HG02938 (cell line): Measurements from ENCODE around the gene MAPK1.
"Not testable (repeated sequence)": the region's sequence is repeated elsewhere in the genome, so short reads cannot be mapped to it uniquely, and the experiment has no call there.

Experiments used
- ATAC-seq: cut with Tn5 transposase; IDR thresholded peaks from one replicate; pipeline ENCODE4 v1.9.1; 2021; ENCODE audit warnings: mild to moderate bottlenecking, moderate library complexity; ENCODE audit not compliant: unreplicated experiment

MAPK1 gene

DNA sequence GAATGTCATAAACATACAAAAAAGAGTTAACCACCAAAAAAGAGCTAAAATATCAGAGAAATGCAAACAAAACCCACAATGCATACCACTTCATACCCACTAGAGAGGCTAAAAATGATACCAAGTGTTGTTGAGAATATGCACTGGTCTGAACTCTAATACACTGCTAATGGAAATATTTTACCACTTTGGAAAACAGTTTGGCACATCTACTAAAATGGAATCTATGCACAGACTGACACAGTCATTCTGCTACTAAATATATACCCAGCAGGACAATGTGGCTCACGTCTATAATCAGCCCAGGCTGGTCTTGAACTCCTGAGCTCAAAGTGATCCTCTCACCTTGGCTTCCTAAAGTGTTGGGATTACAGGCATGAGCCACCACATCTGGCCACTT lies 18.0 kb downstream of the MAPK1 start:
- no peak for ATAC-seq

DNA sequence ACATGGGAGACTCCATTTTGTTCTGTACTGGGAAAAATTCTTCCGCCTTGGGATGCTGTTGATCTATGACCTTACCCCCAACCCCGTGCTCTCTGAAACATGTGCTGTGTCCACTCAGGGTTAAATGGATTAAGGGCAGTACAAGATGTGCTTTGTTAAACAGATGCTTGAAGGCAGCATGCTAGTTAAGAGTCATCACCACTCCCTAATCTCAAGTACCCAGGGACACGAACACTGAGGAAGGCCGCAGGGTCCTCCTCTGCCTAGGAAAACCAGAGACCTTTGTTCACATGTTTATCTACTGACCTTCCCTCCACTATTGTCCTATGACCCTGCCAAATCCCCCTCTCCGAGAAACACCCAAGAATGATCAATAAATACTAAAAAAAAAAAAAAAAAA lies 19.4 kb downstream of the MAPK1 start:
- ATAC-seq, result not testable (repeated sequence)

DNA sequence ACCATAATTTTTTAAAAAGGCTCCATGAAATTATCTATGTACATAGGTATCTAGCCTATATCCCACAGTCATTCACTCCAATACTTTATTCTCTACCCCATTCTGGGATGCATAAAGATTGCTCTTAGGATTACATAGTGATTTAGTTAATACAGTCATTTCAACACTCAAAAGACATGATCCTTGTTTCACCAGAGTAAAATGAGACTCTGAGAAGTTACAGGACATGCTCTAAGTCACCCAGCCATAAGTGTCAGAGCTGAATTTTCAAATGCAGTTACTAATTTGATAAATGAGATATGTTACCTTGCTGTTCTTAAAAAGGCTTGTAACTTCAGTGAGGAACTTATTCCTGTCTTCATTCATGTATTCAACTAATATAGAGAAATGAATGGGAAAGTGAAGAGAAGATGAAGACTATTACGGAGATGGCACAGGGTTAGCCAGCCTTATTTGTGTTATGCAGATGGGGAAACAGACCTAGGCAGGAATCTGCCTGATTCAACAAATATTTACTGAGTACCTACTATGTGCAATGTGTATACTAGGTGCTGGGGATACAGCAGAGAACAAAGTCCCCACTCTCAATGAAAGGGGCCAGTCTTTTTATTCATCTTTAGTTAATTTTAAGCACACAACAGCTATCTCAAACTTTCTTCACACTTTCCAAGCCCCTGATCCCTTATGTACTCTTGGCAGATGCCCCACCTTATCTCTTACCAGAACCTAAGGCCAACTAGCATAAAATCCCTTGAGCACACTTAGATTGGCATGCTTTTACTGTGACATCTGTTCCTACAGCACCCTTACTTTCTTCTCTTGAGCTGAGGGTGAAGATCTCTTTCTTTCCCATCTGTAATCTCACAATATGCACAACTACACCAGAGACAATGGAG lies 21.6 kb downstream of the MAPK1 start:
- ATAC-seq, result no peak

DNA sequence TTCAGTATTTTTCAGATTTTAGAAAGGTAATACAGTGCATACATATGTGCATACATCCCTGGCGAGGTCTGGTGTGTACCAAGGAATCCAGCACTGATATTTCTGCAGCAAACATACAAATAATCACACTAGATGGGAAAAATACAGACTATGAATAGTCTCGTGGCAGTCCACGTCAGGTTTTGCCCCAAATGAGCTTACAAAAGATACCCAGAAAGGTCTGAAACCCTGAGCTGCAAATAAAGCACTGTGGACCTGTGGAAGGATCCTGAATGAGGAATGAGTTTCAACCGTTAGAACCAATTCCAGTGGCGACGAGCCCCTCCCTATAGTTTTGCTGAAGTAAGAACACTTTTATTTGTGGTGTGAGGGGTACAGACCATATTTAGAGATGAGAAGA lies 24.5 kb downstream of the MAPK1 start:
- ATAC-seq, result no peak

DNA sequence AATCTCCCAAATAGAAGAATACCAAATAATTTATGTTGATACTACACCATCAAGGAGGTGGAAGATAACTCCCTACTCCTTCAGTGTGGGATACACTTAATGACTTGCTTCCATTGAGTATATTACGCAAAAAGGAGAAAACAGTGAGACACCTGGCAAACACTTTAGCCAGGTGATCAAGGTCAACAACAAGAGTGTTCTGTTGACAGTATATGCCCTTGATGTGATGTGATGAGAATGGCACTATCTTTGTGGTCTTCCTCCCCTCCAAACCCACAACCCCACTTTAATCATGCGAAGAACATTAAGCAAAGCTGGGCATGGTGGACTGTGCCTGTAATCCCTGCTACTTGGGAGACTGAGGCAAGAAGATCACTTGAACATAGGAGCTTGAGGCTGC lies 26.0 kb downstream of the MAPK1 start:
- ATAC-seq, result no peak

DNA sequence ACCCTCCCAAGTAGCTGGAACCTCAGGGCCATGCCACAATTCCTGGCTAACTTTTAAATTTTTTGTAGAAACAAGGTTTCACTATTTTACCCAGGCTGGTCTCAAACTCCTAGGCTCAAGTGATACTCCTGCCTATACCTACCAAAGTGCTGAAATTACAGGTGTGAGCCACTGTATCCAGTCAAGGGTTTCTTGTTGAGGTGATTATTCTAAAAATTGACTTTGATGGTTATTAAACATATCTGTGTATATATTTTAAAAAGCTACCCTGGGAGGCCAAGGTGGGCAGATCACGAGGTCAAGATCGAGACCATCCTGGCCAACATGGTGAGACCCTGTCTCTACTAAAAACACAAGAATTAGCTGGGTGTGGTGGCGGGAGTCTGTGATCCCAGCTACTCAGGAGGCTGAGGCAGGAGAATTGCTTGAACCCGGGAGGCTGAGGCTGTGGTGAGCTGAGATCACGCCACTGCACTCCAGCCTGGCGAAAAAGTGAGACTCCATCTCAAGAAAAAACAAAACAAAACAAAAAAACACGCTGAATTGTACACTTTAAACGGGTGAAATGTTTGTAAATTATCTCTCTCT lies 27.1 kb downstream of the MAPK1 start:
- ATAC-seq, result no peak

DNA sequence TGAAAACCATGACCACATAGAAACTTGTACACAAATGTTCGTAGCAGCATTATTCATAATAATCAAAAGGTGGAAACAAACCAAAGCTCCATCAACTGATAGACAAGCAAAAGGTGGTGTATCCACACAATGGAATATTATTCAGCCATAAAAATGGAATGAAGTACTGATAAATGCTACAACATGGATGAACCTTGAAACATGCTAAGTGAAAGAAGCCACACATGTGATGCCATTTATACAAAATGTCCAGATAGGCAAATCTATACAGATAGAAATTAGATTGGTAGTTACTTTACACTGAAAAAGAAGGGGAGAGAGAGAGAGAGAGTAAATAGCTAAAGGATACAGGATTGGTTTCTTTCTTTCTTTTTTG lies 27.7 kb downstream of the MAPK1 start:
- ATAC-seq, result no peak

DNA sequence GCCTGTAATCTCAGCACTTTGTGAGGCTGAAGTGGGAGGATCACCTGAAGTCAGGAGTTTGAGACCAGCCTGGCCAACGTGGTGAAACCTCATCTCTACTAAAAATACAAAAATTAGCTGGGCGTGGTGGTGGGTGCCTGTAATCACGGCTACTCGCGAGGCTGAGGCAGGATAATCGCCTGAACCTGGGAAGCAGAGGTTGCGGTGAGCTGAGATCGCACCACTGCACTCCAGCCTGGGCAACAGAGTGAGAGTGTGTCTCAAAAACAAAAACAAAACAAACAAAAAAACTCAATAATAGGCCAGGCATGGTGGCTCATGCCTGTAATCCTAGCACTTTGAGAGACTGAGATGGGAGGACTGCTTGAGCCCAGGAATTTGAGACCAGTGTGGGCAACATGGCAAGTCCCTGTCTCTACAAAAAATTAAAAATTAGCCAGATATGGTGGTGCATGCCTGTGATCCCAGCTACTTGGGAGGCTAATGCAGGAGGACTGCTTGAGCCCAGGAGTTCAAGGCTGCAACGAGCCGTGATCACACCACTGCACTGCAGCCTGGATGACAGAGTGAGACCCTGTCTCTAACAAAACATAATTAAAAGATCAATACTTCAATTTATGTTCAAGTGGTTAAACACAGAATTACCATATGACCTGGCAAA lies 28.2 kb downstream of the MAPK1 start:
- not testable (repeated sequence) for ATAC-seq

DNA sequence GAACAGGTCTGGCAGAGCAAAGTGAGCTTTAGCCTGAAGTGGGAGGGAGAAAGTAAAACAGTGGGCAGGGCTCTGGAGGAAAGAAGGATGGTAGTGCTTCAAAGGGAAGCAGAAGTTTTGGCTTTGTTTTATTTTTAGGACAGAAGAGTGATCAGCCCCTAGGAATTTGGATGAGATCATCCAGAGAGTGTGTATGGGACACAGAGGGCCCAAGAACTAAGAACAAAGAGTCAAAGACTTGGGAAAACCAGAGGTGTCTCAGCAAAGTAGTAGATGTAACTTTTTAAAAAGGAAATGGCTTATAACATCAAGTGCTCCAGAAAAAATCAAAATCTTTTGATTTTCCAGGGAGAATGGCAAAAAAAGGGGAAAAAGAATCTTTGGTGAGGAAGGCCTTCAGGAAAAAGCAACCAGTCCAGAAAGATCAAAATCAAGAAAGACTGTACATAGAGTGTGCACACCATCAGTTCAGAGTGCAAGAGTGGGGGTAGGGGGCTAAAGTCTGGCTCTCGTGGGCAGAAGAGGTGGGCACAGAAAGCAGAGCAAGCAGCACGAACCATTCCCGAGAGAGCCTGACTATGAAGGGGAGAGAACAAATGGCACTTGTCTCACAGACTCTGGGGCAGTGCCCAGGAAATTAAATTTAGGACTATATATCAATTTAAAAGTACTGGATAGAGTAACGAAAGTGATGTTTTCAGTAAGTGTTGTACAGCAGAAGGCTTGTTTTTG lies 30.0 kb downstream of the MAPK1 start:
- ATAC-seq, result no peak

DNA sequence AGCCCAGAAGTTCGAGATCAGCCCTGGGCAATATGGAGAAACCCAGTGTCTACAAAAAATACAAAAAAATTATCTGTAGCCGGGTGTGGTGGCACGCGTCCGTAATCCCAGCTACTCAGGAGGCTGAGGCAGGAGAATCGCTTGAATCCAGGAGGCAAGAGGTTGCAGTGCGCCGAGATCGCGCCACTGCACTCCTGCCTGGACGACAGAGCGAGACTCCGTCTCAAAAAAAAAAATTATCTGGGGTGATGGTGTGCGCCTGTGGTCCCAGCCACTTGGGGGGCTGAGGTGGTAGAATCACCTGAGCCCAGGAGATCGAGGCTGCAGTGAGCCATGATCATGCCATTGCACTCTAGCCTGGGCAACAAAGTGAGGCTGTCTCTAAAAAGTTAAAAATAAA lies 31.0 kb downstream of the MAPK1 start:
- ATAC-seq, result not testable (repeated sequence)

DNA sequence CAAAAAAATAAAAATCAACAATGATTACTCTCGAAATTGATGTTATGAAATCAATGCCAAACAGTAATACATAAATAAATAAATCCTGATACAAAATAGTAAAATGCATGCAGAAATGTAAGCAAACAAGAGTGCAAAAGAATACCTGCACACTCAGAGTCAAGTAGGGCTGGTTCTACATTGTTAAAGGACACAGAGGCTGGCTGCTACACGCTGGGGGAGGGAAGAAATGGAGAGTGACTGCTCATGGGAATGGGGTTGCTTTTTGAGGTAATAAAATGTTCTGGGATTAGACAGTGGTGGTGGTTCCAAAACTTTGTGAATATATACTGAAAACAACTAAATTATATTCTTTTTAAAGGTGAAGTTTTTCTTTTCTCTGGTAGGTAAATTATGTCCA lies 32.1 kb downstream of the MAPK1 start:
- no peak for ATAC-seq

DNA sequence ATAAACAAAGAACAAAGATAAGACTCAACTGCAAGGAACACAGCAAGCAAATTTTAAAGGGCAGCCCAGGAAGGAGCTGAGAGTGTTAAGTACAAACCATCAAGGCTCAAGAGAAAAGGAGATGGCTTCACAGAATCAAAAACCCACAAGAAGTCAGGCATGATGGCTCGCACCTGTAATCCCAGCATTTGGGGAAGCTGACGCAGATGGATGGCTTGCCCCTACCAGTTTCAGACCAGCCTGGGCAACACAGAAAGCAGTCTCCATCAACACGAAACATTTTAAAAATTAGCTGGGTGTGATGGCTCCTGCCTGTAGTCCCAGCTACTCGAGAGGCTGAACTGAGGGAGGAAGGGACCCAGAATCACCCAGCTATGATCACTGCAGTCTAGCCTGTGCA lies 32.6 kb downstream of the MAPK1 start:
- no peak for ATAC-seq

DNA sequence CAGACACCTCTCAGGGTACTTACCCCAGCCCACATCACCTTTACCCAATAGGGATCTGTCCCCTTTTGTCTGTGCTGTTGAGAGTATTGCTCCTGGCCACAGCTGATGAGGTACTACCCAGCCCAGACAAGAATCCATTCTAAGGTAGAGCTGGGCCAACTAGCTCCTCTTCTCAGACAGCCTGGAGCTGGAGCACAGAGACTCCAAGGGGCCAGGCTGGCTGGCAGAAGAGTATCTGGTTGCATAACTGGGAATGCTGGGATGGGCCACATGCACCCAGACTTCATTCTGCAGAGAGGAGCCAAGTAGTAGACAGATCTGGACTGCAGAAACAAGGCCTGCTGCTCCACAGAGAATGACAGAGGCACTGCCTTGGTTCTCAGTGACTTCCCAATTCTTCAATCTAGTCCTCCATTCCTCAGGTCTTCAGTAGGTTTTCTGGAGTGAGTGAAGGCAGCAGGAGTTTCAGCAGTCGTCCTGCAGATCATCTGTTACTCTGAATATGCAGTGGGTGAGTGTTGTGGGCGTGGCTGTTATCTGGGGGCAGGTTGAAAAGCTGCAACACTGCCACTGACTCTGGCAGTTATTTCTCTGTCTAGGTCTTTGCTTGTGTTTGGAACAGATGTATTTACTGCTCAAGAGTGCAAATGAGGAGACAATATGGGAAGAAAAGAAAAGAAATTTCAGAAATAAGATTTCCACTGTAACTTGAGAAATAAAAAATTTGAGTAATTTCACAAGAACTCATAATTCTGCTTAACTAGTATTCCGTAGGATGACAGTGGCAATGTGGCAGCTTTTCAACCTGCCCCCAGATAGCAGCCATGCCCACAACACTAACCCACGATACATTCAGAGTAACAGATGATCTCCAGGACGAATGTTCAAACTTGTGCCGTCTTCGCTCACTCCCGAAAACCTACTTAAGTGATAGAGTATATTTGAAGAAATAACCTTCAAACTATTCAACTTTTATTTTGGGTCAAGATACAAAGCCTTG lies 34.9 kb downstream of the MAPK1 start:
- no peak for ATAC-seq

DNA sequence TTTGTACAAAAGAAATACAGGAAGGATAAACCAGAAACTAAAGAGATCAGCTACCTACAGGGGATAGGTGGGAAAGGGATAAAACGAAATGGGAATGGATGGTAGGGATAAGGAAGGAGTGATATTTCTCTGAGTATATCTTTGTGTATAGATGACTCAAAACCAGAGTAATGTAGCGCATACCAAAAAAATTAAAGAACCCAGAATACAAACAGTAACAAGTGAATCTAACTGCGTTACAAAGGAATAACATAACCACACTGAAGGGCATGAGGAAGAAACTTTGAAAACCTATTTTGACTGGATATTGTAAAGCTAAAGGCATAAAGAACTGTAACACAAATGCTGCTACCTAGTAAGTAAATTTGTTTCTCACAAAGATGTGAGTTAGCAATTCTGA lies 37.9 kb downstream of the MAPK1 start:
- ATAC-seq, result no peak

DNA sequence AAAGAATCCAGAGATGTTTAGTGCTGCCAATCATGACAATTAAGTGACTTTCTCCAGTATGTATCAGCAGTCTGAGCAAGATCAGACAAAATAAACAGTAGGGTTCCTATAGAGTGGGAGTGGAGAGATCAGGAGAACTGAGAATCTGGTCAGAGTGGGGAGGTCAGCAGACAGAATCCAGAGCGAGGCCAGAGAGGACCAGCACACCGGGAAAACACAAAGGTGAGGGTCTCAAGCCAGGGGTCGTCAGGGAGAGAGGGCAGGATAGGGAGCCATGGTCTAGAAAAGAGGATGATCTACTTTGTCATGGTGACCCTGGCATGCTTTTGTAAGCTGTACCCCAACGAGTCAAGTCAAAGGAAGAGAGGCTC lies 39.2 kb downstream of the MAPK1 start:
- no peak for ATAC-seq

DNA sequence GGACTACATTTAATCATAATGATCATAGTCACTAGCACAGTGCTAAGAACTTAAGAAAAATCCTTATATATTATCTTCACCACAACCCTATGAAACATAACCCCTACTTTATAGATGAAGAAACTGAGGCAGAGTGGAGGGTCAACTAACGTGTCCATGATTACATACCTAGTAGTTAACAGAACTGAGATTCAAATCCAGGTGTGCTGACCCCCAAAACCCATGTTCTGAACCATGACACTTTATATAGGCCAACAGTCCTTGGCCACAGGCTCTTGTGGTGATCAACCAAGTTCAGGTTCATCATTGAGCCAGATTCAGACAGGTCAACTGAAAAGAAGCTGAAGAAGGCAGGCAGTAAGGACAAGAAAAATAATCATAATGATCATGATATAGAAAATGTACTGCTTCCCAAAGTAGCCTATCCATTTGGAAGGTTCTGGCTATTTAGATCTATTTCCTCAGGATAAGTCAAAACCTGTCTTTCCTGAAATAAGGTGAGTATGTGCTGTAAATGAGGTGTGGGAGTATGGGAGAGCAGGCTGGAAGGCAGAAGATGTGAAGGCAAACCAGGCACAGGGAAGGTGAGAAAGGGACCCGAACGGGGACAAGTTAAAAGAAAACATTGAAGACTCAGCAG lies 39.7 kb downstream of the MAPK1 start:
- ATAC-seq, result no peak

DNA sequence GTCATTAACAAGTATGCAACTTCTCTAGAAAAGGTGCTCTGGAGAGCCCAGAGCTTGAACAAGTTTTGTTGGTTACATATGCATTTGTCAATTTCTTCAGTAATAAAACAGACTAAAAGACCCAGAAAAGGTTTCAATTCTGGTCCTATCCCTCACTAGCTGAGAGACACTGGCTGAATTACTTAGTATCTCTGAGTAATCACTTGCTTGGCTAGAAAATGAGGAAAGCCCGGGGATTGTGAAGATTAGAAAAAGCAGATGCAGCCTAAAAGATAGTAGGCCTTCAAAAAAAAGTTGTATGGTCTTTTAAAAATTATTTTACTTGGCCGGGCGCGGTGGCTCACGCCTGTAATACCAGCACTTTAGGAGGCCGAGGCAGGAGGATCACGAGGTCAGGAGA lies 41.2 kb downstream of the MAPK1 start:
- ATAC-seq, result no peak

DNA sequence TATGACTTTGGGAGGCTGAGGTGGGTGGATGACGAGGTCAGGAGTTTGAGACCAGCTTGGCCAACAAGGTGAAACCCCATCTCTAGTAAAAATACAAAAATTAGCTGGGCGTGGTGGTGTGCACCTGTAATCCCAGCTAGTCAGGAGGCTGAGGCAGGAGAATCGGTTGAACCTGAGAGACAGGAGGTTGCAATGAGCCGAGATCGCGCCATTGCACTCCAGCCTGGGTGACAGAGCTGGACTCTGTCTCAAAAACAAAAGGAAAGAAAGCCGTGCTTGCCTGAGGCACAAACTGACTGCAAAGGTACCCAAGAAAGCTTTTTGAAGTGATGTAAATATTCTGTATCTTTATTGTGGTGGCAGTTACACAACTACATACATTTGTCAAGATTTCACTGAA lies 42.5 kb downstream of the MAPK1 start:
- not testable (repeated sequence) for ATAC-seq

DNA sequence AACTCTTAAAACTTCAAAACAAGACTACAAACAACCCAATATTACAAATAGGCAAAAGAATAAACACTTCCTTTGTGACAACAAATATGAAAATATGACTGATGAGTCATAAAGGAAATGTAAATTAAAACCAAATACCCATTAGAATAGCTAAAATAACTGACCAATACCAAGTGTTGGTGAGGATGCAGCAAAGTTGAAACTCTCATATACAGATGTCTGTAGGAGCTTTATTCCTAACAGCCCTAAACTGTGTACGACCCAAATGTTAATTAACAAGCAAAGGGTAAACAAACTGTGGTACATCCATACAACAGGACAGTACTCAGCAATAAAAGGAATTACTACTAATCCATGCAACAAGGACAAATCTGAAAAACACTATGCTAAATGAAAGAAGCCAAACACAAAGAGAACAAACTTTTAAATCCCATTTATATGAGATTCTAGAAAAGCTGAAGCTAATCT lies 43.0 kb downstream of the MAPK1 start:
- no peak for ATAC-seq
